Ascending aorta (tissue), 2 donors: ENCODE results near the gene MALRD1. TPM values are rescaled to one million over a fixed set of nuclear protein-coding genes. Genes with fewer than 3 reads are reported as not detected.

Experiments
- DNase-seq, 2 donors: peaks; one replicate each; pipeline ENCODE4 v3.0.0-alpha.2; 2019; ENCODE audit warnings: low spot score in 2 of 2
- H3K27ac ChIP-seq, 2 donors: fragments of 200-600 bp; sonication (generic); one replicate each; pipeline ENCODE4 v1.5.1; 2016 to 2017; ENCODE audit warnings: mild to moderate bottlenecking in 1 of 2
- H3K27me3 ChIP-seq: fragments of 200-600 bp; sonication (generic); one replicate; pipeline ENCODE4 v1.5.1; 2017
- H3K36me3 ChIP-seq, 2 donors: fragments of 200-600 bp; sonication (generic); one replicate each; pipeline ENCODE4 v1.5.1; 2016
- H3K4me1 ChIP-seq, 2 donors: fragments of 200-600 bp; sonication (generic); one replicate each; pipeline ENCODE4 v1.5.1; 2016 to 2017; ENCODE audit warnings: mild to moderate bottlenecking in 1 of 2
- H3K4me3 ChIP-seq, 2 donors: fragments of 200-600 bp; sonication (generic); one replicate each; pipeline ENCODE4 v1.5.1; 2016 to 2017; ENCODE audit warnings: mild to moderate bottlenecking in 1 of 2
- H3K9me3 ChIP-seq, 2 donors: fragments of 200-600 bp; sonication (generic); one replicate each; pipeline ENCODE4 v1.5.1; 2016
- CTCF ChIP-seq, 3 experiments: fragments of 200-600 bp in 2 of 3; fragments of 450-650 bp in 1 of 3; sonication (generic) in 2 of 3; IDR thresholded peaks; one replicate each; pipeline ENCODE4 v1.5.1; 2016 to 2019; ENCODE audit warnings: antibody characterized with exemption in 3 of 3, mild to moderate bottlenecking in 1 of 3, moderate library complexity in 1 of 3
- intact Hi-C: fragments of 100-400 bp; cut with DNase I; formaldehyde crosslinking; loops from one replicate; pipeline ENCODE4 v1.15.1; 2023
- total RNA-seq: library from RNA; depleted of rRNA; stranded (reverse); fragments of >200 nt; gene quantifications from one replicate; pipeline ENCODE4 v1.1.0, GENCODE V29; 2016

MALRD1 gene
- total RNA-seq, 1 donor from 2014 or later = not detected

DNA sequence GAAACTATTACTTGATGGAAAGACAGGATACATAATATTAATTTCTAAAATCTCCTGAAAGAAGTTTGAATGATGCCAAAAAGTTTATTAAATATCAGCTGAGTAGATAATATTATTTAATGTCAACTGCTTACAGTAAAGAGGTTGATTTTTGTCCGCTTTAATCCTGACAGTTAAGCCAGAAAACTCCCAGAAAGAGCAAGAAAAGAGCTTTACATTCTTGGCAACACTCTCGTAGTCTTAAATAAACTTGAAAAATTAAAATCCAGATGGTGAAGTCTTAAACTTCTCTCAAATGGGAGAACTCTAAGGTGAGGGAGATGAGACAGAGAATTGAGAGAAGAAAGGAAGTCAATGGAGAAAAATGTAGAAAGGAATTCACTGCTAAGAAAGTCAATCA, 568.4 kb downstream of the MALRD1 start:
- intact Hi-C loops = no loop called here
- Histone ChIP-seq H3K36me3 (no peaks in the 10 kb centered on the region), H3K4me3 (no peak overlapping the region), H3K9me3 (no peaks in the 10 kb centered on the region), H3K27me3 (no peaks in the 10 kb centered on the region), H3K4me1 (no peaks in the 10 kb centered on the region), H3K27ac (no peak overlapping the region)
- TF ChIP-seq CTCF (IDR thresholded peaks at IDR 0.05) = no peak
- DNase-seq = no peak

- Histone ChIP-seq H3K36me3 (no peaks in the 10 kb centered on the region), H3K4me1 (no peaks in the 10 kb centered on the region), H3K4me3 (no peak overlapping the region), H3K27me3 (no peaks in the 10 kb centered on the region), H3K27ac (no peak overlapping the region), H3K9me3 (no peaks in the 10 kb centered on the region)
- no peak for DNase-seq
- intact Hi-C loops = no loop called here
- TF ChIP-seq CTCF (IDR thresholded peaks at IDR 0.05) = no peak
These were observed 572.2 kb downstream of the MALRD1 start for GRCh38 chr10:19620811-19621210.

- no peaks in the 10 kb centered on the region for H3K4me1 ChIP-seq
- no peaks in the 10 kb centered on the region for H3K36me3 ChIP-seq
- H3K9me3 ChIP-seq = no peaks in the 10 kb centered on the region
- H3K4me3 ChIP-seq = no peak overlapping the region
- TF ChIP-seq CTCF (IDR thresholded peaks at IDR 0.05) = no peak
- DNase-seq = no peak
- no peaks in the 10 kb centered on the region for H3K27me3 ChIP-seq
- intact Hi-C loops = no loop called here
- no peak overlapping the region for H3K27ac ChIP-seq
These were observed 574.7 kb downstream of the MALRD1 start for GRCh38 chr10:19623321-19623720.

GRCh38 chr10:19626156-19626555, 577.6 kb downstream of the MALRD1 start:
- Histone ChIP-seq H3K9me3 (no peaks in the 10 kb centered on the region), H3K4me3 (no peak overlapping the region), H3K27ac (peak overlapping the region in 1 of 2 donors; percentile 7), H3K4me1 (peaks cover 0 to 9% of the 10 kb centered on the region in 2 donors), H3K27me3 (no peaks in the 10 kb centered on the region), H3K36me3 (no peaks in the 10 kb centered on the region)
- DNase-seq = no peak
- intact Hi-C loops = loop anchor here (5.0 kb wide), 3 partner anchors 36 to 191 kb away; partner anchors contain the start of gene PLXDC2
- no peak for TF ChIP-seq CTCF (IDR thresholded peaks at IDR 0.05)

GRCh38 chr10:19628767-19629560, 580.4 kb downstream of the MALRD1 start:
- H3K36me3 ChIP-seq = no peaks in the 10 kb centered on the region
- no peaks in the 10 kb centered on the region for H3K27me3 ChIP-seq
- no peaks in the 10 kb centered on the region for H3K9me3 ChIP-seq
- intact Hi-C loops = loop anchor here (5.0 kb wide), 3 partner anchors 33 to 188 kb away; partner anchors contain the start of gene PLXDC2
- H3K4me1 ChIP-seq = peaks cover 0 to 11% of the 10 kb centered on the region in 2 donors
- TF ChIP-seq CTCF (IDR thresholded peaks at IDR 0.05) = no peak
- H3K4me3 ChIP-seq = peak overlapping the region in 1 of 2 donors; percentile 18
- peak overlapping the region; percentile 54 to 76 for H3K27ac ChIP-seq
- no peak for DNase-seq
